ENCODE data around the gene SYT14. TPM values are rescaled to one million over a fixed set of nuclear protein-coding genes. Genes with fewer than 3 reads are reported as not detected.
A peak's percentile ranks its signal among the peaks of the same experiment; 100 is the strongest.

The SYT14 gene
- polyA plus RNA-seq, 1 donor (not counting 4 experiments of a cell fraction or from before 2014, with no cell fraction given) = 8.3 TPM

DNA sequence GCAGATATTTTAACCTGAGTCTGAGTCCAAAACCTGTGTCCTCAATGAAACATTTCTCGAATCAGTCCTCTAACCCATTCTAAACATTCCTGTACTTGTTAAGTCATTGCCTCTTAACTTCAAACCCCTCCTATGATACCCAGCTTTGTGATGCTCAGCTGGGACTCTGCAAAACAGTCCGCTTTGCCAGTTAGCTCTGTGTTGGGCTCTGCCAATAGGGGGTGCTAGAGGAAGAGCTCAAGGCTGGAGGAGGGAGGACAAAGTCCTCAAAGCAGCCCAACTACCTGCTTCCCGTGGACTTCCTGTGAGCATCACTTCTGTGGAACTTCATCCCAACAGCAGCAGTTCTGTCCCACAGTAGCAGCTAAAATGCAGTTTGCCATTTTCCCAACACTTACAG lies 38.1 kb upstream of the SYT14 start:
- Histone ChIP-seq H3K4me1 (ENCODE audit: control insufficient read depth, extremely low read depth, insufficient read depth, low read length) (peaks cover 42% of the 10 kb centered on the region), H3K4me3 (ENCODE audit: control insufficient read depth in 2 of 3, extremely low read depth in 1 of 3, insufficient read depth in 2 of 3, low read depth in 1 of 3, low read length in 3 of 3) (no peak overlapping the region), H3K27me3 (ENCODE audit: control insufficient read depth, extremely low read depth, insufficient read depth, low read length) (no peaks in the 10 kb centered on the region), H3K9me1 (ENCODE audit: control insufficient read depth, extremely low read depth, insufficient read depth, low read length) (no peaks in the 10 kb centered on the region), H3K9ac (ENCODE audit: control insufficient read depth, extremely low read depth, insufficient read depth, low read length) (peak overlapping the region; percentile 69), H4K20me1 (ENCODE audit: control insufficient read depth, extremely low read depth, insufficient read depth, low read length) (no peaks in the 10 kb centered on the region), H3K36me3 (ENCODE audit: control insufficient read depth in 2 of 2, extremely low read depth in 1 of 2, insufficient read depth in 2 of 2, low read length in 2 of 2) (peaks cover 0 to 5% of the 10 kb centered on the region in 2 experiments), H2AFZ (ENCODE audit: control insufficient read depth, low read length) (no peak overlapping the region), H3K4me2 (ENCODE audit: control insufficient read depth, extremely low read depth, insufficient read depth, low read depth, low read length) (peak overlapping the region; percentile 80), H3K9me3 (ENCODE audit: control insufficient read depth, low read depth, low read length) (no peaks in the 10 kb centered on the region), H3K27ac (ENCODE audit: control insufficient read depth, insufficient read depth, low read length) (peak overlapping the region; percentile 97), H3K79me2 (ENCODE audit: control insufficient read depth, insufficient read depth, low read length) (no peaks in the 10 kb centered on the region)
- DNase-seq (ENCODE audit: low read depth, low spot score) (no peak), FAIRE-seq (no peak)
- dilution Hi-C loops (cut with MboI; ENCODE audit: extremely low pct_ligation_motif_present, low sequenced_read_pairs) = no loop called here
- TF ChIP-seq, protein P1, sequence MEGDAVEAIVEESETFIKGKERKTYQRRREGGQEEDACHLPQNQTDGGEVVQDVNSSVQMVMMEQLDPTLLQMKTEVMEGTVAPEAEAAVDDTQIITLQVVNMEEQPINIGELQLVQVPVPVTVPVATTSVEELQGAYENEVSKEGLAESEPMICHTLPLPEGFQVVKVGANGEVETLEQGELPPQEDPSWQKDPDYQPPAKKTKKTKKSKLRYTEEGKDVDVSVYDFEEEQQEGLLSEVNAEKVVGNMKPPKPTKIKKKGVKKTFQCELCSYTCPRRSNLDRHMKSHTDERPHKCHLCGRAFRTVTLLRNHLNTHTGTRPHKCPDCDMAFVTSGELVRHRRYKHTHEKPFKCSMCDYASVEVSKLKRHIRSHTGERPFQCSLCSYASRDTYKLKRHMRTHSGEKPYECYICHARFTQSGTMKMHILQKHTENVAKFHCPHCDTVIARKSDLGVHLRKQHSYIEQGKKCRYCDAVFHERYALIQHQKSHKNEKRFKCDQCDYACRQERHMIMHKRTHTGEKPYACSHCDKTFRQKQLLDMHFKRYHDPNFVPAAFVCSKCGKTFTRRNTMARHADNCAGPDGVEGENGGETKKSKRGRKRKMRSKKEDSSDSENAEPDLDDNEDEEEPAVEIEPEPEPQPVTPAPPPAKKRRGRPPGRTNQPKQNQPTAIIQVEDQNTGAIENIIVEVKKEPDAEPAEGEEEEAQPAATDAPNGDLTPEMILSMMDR (optimal IDR thresholded peaks at IDR 0.05 in 1 of 3, IDR thresholded peaks at IDR 0.05 in 1 of 3, conservative IDR thresholded peaks at IDR 0.05 in 1 of 3; ENCODE audit: extremely low read depth in 1 of 3, insufficient read depth in 2 of 3, low read length in 3 of 3) = peak; percentile 62 to 69 (median 65)
- no peak for TF ChIP-seq EZH2 (IDR thresholded peaks at IDR 0.05; ENCODE audit: low read length)

DNA sequence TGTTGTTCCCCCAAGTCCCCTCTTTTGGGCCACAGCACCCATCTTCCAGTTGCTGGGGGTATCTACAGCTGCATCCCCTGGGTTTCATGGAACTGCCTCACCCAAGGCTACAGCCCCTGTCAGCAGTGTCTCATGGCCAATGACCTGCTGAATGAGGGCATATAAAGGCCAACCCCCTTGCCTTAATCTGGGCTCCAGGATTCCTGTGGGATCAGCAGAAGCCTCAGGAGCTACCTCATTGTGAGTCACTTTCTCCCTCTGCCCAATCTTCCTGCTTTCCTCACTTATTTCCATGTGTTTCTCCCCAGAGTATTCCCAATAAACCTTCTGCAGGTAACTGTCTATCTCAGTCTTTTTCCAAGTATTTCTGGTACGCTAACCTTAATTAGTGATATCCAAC lies 37.3 kb upstream of the SYT14 start:
- H3K9me1 ChIP-seq (ENCODE audit: control insufficient read depth, extremely low read depth, insufficient read depth, low read length) = no peaks in the 10 kb centered on the region
- dilution Hi-C loops (cut with MboI; ENCODE audit: extremely low pct_ligation_motif_present, low sequenced_read_pairs) = no loop called here
- H4K20me1 ChIP-seq (ENCODE audit: control insufficient read depth, extremely low read depth, insufficient read depth, low read length) = no peaks in the 10 kb centered on the region
- peaks cover 0 to 5% of the 10 kb centered on the region in 2 experiments for H3K36me3 ChIP-seq (ENCODE audit: control insufficient read depth in 2 of 2, extremely low read depth in 1 of 2, insufficient read depth in 2 of 2, low read length in 2 of 2)
- H3K4me2 ChIP-seq (ENCODE audit: control insufficient read depth, extremely low read depth, insufficient read depth, low read depth, low read length) = peak overlapping the region; percentile 80
- no peaks in the 10 kb centered on the region for H3K79me2 ChIP-seq (ENCODE audit: control insufficient read depth, insufficient read depth, low read length)
- H3K9me3 ChIP-seq (ENCODE audit: control insufficient read depth, low read depth, low read length) = no peaks in the 10 kb centered on the region
- peak; percentile 58 for DNase-seq (ENCODE audit: low read depth, low spot score)
- H2AFZ ChIP-seq (ENCODE audit: control insufficient read depth, low read length) = no peak overlapping the region
- peaks cover 35% of the 10 kb centered on the region for H3K4me1 ChIP-seq (ENCODE audit: control insufficient read depth, extremely low read depth, insufficient read depth, low read length)
- H3K27me3 ChIP-seq (ENCODE audit: control insufficient read depth, extremely low read depth, insufficient read depth, low read length) = no peaks in the 10 kb centered on the region
- H3K27ac ChIP-seq (ENCODE audit: control insufficient read depth, insufficient read depth, low read length) = peak overlapping the region; percentile 97
- peak; percentile 98 for FAIRE-seq
- H3K4me3 ChIP-seq (ENCODE audit: control insufficient read depth in 2 of 3, extremely low read depth in 1 of 3, insufficient read depth in 2 of 3, low read depth in 1 of 3, low read length in 3 of 3) = peak overlapping the region; percentile 7 to 37 (median 13)
- TF ChIP-seq EZH2 (IDR thresholded peaks at IDR 0.05; ENCODE audit: low read length) = no peak
- TF ChIP-seq, protein P1 (optimal IDR thresholded peaks at IDR 0.05 in 1 of 3, IDR thresholded peaks at IDR 0.05 in 1 of 3, conservative IDR thresholded peaks at IDR 0.05 in 1 of 3; ENCODE audit: extremely low read depth in 1 of 3, insufficient read depth in 2 of 3, low read length in 3 of 3) = no peak
- H3K9ac ChIP-seq (ENCODE audit: control insufficient read depth, extremely low read depth, insufficient read depth, low read length) = peak overlapping the region; percentile 69
